GM12878 (cell line): Measurements from ENCODE around the gene SYMPK. TPM values are rescaled to one million over a fixed set of nuclear protein-coding genes. Genes with fewer than 3 reads are reported as not detected.

Experiments used
- CTCF ChIP-seq, 3 experiments: IDR thresholded peaks in 2 of 3; conservative IDR thresholded peaks in 1 of 3; 2 replicates each; pipeline ENCODE4 v1.5.1; 2011; ENCODE audit warnings: low read depth in 3 of 3, low read length in 3 of 3, mild to moderate bottlenecking in 3 of 3, control low read depth in 2 of 3, moderate library complexity in 2 of 3, inconsistent platforms in 1 of 3, mixed read lengths in 1 of 3; ENCODE audit not compliant: control insufficient read depth in 2 of 3, insufficient read depth in 1 of 3; ENCODE audit errors: extremely low read depth in 1 of 3
- ELK1 ChIP-seq: IDR thresholded peaks from 2 replicates; pipeline ENCODE4 v1.6.1; 2012; ENCODE audit warnings: low read depth, low read length, improper control_type of control experiment
- JUND ChIP-seq: IDR thresholded peaks from 2 replicates; pipeline ENCODE4 v1.6.1; 2012; ENCODE audit warnings: low read depth, mild to moderate bottlenecking, low read length, improper control_type of control experiment, moderate library complexity
- POLR2A ChIP-seq: IDR thresholded peaks from 2 replicates; pipeline ENCODE4 v1.6.1; 2011; ENCODE audit warnings: low read depth, mild to moderate bottlenecking, low read length
- SUZ12 ChIP-seq: fragments of 200-600 bp; sonication (generic); IDR thresholded peaks from one replicate; pipeline ENCODE4 v1.6.1; 2018; ENCODE audit warnings: antibody characterized with exemption, mild to moderate bottlenecking; ENCODE audit not compliant: unreplicated experiment
- ZZZ3 ChIP-seq: IDR thresholded peaks from 2 replicates; pipeline ENCODE4 v1.6.1; 2011; ENCODE audit warnings: low read depth; ENCODE audit not compliant: control insufficient read depth, insufficient read length
- polyA plus RNA-seq, 11 experiments: library from polyadenylated mRNA; depleted of rRNA in 4 of 11; unstranded in 6 of 11; stranded (reverse) in 5 of 11; fragments of >200 nt; fragmentation: Nextera tagmentation in 4 of 11; fragmentation: Illumina TruSeq in 1 of 11; extraction: Ambion mirVana in 4 of 11; extraction: Trizol in 1 of 11; gene quantifications; 1 replicate in 1 of 11; 2 replicates in 10 of 11; pipeline versions ENCODE4 v1.2.1 to v1.2.3, GENCODE V29; 2011 to 2016; ENCODE audit warnings: inconsistent platforms in 2 of 11, missing spikeins in 2 of 11, low read depth in 1 of 11
- total RNA-seq, 4 experiments: library from RNA; depleted of rRNA in 3 of 4; stranded (reverse); fragments of >200 nt in 3 of 4; fragmentation: Illumina TruSeq in 1 of 4; extraction: Trizol in 1 of 4; gene quantifications; 2 replicates each; pipeline versions ENCODE4 v1.2.1 to v1.2.3, GENCODE V29; 2013 to 2021

Gene SYMPK
- total and polyA plus RNA-seq, 10 of the 15 experiments (the other 5 are each of a cell fraction or from before 2014, with no cell fraction given): 0.49 to 109 (median 42.5) TPM

GRCh38 chr19:45770192-45771101 lies 92.5 kb downstream of the SYMPK start (continued):
- TF ChIP-seq ELK1: no peak
- TF ChIP-seq JUND: no peak
- no peak for TF ChIP-seq ZZZ3
- no peak for TF ChIP-seq SUZ12
- TF ChIP-seq POLR2A: peak; percentile 65; the same call in 1 of the 2 replicates
- TF ChIP-seq CTCF (IDR thresholded peaks at IDR 0.05 in 2 of 3, conservative IDR thresholded peaks at IDR 0.05 in 1 of 3; ENCODE audit: control insufficient read depth in 2 of 3, extremely low read depth in 1 of 3, insufficient read depth in 1 of 3, low read depth in 3 of 3, low read length in 3 of 3): peak; percentile 86 to 95 (median 94)
